ENCODE measurements around the gene PMVK.

DNA sequence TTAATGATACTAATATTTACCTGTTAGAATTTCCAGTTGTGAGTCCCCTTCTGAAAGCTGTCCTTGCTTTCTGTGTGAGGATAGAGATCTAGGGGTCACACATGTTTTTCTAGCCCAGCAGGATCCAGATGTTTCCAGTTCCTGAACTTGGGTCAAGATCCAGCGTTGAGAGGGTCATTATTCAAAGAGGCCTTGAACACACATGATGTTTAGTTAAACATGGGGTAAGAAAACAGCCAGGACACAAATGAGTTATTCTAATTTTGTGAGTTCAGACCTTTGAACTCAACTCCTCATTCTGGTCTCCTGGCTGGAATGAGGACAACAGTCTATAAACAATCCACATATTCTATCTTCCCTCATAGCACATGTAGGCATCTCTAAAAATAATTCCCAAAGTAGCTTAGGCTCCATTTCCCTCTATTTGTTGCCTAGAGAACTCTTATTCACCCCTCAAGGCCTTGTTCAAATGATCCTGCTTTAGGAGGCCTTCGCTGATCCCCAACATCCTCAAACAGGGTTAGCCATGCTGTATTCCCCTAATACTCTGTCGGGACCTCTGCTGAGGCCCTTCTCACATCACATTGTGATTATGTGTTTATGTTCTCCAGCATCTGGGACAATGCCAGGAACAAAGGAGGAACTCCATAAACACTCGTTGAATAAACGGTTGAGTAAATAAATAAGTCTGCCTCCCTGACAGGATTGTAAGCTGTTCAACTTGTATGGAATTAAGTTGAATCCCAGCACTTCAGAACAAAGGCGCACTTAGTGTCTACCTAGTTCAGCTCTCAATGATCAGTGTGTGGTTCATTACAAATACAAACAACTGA is 51.4 kb downstream of the PMVK start:
- TF ChIP-seq, protein P1, sequence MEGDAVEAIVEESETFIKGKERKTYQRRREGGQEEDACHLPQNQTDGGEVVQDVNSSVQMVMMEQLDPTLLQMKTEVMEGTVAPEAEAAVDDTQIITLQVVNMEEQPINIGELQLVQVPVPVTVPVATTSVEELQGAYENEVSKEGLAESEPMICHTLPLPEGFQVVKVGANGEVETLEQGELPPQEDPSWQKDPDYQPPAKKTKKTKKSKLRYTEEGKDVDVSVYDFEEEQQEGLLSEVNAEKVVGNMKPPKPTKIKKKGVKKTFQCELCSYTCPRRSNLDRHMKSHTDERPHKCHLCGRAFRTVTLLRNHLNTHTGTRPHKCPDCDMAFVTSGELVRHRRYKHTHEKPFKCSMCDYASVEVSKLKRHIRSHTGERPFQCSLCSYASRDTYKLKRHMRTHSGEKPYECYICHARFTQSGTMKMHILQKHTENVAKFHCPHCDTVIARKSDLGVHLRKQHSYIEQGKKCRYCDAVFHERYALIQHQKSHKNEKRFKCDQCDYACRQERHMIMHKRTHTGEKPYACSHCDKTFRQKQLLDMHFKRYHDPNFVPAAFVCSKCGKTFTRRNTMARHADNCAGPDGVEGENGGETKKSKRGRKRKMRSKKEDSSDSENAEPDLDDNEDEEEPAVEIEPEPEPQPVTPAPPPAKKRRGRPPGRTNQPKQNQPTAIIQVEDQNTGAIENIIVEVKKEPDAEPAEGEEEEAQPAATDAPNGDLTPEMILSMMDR (IDR thresholded peaks at IDR 0.05; ENCODE audit: low read depth, low read length, missing input control): no peak
- TF ChIP-seq EGR1 (IDR thresholded peaks at IDR 0.05; ENCODE audit: low read depth in 2 of 2) (no peak), MAX (IDR thresholded peaks at IDR 0.05) (no peak), GABPA (IDR thresholded peaks at IDR 0.05 in 1 of 2, conservative IDR thresholded peaks at IDR 0.05 in 1 of 2) (no peak)
- TF ChIP-seq, protein P2, sequence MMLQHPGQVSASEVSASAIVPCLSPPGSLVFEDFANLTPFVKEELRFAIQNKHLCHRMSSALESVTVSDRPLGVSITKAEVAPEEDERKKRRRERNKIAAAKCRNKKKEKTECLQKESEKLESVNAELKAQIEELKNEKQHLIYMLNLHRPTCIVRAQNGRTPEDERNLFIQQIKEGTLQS (IDR thresholded peaks at IDR 0.05): no peak

Measured in liver (tissue), 3 donors.